Measurements from ENCODE around the gene DNASE1.

Gene DNASE1

DNA sequence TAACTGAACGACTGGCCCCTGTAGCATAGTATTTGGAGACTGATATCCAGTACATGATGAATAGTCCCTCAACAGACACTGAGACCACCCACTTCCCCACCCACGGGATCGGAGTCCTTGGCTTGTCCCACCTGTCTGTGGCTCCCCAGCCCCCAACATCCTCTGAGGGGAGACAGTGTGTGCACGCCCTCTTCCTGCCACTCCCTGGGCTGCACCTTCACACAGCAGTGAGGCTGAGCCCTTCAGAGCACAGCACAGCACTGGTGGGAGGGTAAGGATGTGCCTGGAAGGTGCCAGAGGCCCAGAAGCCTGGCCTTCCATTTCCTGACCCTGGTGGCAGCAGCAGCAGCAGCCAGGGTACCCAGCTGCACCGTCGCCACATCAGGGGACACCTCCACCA is 11.0 kb downstream of the DNASE1 start:
- DNase-seq: no peak

DNA sequence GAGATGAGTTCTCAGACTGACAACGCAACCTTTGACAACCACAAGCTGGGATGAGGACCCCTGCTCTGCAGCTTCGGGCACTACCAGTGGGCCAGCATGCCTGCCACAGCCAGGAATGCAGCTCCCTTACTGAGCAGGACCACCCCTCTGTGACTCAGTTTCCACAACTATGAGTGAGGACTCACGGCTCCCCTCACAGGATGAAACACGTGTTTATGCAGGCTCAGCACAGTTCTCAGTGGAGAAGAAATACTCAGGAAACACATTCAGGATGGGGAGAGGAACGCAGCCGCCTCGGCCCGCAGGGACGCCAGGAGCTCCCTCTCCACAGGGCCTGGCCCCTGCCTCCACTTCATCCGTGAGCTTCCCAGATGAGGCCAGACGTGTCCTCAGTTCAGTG is 14.1 kb downstream of the DNASE1 start:
- no peak for DNase-seq

DNA sequence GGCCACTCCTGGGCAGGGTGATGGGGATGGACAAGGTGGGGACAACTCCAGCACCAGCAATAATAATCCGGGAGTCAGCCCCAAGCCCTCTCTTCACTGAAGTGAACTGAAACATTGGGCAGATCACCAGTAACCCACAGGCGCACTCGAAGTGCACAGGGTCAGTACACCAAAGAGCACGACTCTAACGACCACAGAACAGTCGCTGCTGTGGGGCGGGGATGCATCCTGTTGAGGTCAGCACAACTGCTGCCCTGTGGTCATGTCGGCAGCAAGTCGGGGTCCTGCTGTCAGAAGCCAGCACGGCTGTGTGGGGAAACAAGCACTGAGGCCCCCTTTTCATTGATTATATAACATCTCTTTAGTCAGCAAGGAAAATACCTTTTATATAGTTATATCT is 14.6 kb downstream of the DNASE1 start:
- no peak for DNase-seq

DNA sequence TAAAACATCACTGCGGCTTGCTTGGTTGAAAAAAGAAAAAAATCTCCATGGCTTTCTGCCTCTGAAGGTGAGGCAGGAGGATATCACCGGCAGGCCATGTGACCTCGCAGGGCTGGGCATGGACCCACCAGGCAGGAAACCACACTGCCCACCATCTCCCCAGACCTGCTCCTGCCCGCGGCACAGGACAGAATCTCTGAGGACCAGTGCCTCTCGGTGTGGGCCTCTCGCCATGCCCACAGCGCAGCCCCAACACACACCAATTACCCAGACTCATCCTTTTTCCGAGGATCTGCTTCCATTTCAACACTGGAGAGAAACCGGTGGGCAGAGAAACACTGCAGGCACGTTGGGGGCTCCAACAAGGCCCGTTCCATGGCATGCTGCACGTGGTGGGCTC is 16.2 kb downstream of the DNASE1 start:
- no peak for DNase-seq

DNA sequence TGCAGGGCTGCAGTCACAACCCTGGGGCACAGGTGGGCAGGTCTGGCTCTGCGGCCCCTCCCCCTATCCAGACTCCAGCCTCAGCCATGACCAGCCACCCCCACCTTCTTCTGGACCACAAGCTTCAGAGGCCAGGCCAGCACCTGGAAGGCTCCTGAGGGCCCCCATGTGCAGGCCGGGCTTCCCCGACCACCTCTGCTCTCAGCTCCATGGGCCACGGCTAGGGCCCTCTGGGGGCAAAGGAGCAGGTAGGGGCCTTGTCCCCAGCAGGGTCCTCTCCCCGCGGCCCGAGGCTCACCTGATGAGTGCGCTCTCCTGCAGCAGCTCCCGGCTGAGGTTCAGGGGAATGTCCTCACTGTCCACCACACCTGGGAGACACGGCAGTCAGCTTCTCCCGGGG is 16.9 kb downstream of the DNASE1 start:
- no peak for DNase-seq

DNA sequence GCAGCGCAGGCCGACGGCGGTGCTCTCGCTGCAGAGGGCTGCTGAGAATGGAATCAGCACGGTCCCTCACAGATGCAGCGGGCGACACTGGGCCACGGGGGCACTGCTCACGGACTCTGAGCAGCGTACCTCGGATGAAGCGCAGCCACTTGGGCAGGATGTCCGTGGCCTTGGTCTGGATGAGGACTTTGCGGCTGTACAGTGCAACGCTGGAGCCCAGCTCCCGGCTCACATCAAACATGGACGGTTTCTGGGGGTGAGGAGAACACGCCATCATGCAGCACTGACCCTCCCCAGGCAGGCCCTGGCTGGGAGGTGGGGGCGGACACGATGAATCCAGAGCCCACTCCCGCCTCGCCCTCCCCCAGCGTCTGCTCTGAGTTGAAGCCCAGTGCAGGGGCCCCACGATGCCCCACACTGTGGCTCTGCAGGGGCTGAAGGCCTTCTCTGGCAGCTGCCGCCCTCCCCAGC is 18.1 kb downstream of the DNASE1 start:
- DNase-seq: no peak

DNA sequence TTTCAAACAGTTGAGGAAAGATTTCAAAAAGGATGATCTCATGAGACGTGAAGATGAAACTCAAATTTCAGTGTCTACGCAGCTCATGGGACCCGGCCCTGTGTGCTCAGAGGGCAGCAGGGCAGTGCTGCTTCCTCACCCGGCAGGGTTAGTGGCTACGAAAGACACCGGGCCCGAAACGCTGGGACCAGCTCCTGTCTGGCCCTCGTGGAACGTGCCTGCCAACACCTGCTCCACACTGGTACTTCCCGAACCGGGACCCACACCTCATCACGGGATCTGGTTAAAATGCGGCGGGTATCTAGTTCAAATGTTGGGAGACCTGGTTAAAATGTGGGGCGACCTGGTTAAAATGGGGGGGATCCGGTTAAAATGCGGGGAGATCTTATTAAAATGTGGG is 18.7 kb downstream of the DNASE1 start:
- no peak for DNase-seq

DNA sequence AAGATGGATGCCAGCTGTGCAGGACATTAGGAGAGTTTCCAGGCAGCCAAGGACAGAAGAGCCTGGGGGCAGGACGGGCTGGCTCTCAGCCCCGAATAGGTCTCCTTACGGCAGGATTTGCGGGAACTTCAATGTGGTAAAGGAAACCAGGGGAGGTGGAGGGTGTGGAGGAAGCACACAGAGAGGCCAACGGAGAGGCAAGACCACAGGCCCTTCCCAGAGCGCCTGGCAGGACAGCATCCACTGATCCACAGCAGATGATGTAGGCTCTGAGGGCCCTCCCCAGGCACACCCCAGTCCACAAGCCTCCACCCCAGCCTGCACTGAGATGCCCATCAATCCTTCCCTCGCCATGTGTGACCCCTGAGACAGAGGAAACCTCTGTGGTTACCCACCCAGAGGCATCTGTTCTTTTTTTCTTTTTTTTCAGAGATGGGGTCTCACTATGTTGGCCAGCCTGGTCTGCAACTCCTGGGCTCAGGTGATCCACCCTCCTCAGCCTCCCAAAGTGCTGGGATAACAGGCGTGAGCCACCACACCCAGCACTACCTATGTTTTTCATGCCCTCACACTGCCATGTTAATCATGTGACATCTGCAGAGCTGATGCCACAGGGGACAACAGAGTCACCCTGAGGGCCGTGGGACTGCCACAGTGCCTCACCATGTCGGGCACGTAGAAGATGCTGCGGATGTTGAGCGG is 19.3 kb downstream of the DNASE1 start:
- DNase-seq: no peak

DNA sequence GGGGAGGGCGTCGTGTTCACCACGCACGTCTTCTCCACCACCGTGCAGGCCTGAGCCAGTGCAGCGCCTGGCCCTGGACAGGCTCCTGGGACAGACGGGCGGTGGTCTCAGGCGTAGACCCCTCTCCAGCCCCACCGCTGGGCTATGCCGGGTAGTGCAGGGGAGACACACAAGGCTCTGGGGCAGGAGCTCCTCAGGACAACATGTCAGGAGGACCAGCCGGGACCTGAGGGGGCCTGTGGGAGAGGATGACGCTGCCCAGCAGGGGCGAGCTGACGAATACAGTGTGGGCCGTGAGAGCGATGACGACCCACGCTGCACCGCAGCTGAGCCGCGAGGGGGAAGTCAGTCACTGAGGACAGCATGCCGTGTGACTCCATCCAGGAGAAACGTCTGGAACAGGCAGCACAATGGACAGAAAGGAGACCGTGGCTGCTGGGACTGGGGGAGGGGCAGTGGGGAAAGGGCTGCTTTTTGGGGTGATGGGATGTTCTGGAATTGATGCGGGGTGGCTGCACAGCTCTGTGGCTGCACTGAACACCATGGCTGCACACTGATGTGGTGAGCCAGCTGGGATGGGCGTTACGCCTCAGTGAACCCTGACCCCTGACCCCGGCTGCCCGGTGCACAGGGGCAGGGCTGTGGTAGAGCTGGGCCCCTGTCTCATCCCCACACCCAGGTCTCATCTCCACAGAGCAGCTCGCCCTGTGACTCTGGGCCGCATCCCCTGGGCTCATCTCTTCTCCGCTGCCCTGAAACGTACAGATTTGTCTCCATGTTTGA is 20.2 kb downstream of the DNASE1 start:
- no peak for DNase-seq

DNA sequence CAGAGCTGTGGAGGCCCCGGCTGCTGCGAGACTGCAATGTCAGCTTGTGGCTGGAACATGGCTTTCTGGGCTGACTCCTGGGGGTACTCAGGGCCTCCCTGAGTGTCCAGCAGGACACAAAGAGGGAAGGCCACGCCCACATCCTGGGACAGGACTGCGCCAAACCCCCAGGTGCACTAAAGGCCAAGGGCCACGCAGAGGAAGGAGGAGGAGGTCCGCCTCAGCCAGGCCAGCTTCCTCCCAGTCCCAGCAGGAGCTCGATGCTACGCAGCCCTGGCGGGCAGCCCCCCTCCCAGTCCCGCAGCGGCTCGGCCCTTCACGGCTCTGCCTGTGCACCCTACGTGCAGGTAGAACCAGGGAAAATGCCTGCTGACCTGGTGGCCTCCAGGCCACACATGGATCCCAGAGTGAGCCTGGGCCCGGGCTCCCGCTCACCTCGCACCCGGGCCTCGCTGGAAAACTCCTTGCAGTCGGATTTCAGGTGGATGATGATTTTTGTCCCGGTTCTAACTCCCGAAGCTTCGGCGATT is 21.2 kb downstream of the DNASE1 start:
- DNase-seq: no peak

DNA sequence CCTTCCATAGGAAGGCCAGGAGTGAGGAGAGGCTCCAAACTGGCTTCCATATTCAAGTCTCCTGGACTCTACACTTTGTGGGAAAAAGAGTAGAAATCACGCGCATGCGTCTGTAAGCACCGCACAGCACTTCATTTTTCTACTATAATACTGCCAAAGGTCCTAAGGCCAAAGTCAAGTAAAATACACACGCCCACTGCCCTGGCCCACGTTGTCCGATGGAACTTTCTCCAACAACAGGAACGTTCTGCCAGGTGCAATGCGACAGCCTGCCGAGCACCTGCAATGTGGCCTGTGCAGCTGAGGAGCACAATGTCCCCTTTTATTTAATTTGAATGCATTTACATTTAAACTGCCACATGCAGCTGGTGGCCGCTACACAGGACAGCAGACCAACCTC is 23.5 kb downstream of the DNASE1 start:
- DNase-seq: no peak

DNA sequence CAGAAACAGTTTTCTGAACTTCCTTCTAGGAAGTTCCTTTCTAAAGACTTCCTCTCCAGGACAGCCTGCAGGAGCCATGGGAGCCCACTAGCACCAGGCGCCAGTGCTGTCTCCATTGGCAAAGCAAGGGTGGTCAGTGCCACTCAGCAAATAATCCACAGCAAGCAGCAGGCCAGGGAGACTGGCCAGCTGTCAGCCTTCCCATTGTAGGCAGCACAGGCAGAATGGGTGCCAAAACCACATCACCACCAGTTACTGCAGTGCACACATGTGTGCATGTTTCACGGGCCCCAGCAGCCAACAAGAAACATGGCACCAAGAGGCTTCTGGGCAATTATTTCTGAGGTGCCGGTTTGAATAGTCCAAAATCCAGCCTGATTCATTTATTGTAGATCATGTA is 26.7 kb downstream of the DNASE1 start:
- DNase-seq: no peak

DNA sequence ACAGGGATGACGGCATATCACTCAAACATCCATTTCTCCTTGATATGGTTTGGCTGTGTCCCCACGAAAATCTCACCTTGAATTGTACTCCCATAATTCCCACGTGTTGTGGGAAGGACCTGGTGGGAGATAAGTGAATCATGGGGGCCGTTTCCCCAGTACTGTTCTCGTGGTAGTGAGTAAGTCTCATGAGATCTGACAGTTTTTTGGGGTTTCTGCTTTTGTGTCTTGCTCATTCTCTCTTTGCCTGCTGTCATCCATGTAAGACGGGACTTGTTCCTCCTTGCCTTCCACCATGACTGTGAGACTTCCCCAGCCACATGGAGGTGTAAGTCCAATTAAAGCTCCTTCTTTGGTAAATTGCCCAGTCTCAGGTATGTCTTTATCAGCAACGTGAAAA is 32.5 kb downstream of the DNASE1 start:
- DNase-seq: no peak

DNA sequence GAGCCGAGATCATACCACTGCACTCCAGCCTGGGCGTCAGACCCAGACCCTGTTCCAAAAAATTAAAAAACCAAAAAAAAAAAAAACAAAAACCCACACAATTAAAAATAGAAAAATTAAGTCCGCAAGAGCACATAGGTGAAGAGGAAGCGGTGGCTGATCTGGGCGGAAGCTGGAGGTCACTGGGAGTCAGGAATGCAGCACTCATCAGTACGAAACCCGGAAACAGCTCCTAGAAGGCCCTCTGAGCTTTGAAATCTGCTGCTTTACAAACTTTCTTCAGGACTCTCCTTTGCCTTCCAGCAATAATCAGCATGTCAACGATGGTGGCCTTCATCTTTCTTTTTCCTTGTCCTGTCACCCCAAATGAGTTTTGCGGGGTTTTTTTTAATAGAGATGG is 33.3 kb downstream of the DNASE1 start:
- no peak for DNase-seq

DNA sequence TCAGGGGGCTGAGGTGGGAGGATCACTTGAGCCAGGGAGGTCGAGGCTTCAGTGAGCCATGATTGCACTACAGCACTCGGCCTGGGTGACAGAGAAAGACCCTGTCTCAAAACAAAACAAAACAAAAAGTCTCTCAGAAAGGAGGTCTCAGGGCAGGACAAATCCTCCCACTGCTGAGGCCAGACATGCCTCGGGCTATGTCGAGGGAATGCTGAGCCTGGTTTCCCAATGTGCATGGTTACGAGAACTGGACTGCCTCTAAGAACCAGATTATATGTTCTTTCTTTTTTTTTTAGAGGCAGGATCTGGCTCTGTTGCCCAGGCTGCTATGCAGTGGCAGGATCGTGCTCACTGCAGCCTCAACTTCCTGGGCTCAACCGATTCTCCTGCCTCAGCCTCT is 35.2 kb downstream of the DNASE1 start:
- no peak for DNase-seq

DNA sequence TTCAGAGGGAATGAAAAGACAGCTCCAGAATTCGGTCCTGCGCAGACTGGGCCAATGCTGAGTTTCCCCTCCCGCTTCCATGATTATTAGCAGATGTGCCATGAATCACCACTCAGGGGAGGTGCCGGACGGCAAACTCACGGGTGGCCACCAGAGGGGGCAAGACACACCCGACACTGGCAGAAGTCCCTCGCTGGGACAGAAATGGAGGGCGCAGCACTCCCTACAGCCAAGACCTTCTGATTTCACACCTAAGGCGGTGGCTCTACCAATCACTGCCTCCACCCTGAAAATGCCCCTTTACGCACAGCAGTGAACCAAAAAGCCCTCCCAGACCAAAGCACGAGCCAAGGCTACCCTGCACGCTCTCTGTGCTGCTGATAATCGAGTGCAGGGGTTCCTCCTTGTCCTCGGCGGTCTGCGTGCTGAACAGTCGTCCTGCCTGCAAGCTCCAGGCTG is 36.0 kb downstream of the DNASE1 start:
- DNase-seq: peak; percentile 95

DNA sequence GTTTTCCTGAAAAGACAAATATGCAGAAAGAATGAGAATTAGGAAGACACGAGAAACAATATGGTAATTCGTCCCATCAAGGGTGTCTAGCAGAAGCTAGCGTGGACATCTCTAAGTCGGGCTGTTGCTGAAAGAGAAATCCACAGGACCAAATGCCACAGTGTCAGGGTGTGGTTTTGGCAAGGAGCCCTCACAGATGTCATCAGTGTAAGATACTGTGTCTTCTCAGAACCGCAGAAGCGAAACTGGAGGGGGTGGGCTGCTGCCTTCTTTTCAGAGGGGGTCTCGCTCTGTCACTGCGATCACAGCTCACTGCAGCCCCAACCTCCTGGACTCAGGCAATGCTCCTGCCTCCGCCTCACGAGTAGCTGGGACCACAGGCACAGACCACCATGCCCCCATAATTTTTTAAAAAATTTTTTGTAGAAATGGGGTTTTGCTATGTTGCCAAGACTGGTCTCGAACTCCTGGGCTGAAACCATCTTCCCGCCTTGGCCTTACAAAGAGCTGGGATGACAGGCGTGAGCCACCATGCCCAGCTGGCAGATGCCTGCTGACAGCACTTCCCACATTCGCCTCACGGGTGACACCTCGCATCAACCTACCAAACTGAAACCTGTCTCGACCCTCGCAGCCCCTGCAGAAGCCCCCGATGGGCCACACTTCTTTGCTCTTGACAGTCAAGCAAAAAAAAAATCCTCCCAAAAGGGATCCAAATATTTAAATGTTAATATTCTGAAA is 36.7 kb downstream of the DNASE1 start:
- DNase-seq: peak; percentile 50

DNA sequence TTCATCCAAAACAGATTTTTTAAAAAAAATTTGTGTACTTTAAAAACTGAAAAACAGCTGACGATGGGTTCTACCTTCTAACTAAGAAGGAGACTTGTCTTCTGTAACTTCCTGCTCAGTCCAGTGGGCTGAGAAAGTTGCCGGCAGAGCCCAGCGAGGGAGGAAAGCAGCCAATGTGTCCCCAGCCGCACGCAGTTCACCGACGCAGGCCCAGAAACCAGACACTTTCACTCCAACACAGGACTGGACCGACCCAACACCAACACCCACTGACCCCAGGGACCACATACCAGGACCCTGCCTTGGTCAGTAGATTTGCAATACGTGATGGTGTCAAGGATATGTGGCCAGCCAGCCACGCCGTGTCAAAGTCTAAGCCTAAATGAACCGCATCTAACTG is 37.3 kb downstream of the DNASE1 start:
- no peak for DNase-seq

DNA sequence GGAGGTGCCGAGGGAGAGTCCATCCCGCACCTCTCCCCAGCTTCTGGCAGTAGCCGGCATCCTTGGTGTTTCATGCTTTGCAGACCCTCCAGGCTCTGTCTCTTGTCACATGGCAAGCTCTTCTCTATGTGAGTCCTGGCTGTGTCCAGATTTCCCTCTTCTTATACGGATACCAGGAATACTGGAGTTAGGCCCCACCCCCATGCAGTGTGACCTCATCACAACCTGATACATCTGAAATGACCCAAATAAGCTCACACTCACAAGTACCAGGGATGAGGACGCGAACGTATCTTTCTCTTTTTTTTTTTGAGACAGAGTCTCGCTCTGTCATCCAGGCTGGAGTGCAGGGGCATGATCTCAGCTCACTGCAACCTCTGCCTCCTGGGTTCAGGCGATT is 39.6 kb downstream of the DNASE1 start:
- DNase-seq: no peak

DNA sequence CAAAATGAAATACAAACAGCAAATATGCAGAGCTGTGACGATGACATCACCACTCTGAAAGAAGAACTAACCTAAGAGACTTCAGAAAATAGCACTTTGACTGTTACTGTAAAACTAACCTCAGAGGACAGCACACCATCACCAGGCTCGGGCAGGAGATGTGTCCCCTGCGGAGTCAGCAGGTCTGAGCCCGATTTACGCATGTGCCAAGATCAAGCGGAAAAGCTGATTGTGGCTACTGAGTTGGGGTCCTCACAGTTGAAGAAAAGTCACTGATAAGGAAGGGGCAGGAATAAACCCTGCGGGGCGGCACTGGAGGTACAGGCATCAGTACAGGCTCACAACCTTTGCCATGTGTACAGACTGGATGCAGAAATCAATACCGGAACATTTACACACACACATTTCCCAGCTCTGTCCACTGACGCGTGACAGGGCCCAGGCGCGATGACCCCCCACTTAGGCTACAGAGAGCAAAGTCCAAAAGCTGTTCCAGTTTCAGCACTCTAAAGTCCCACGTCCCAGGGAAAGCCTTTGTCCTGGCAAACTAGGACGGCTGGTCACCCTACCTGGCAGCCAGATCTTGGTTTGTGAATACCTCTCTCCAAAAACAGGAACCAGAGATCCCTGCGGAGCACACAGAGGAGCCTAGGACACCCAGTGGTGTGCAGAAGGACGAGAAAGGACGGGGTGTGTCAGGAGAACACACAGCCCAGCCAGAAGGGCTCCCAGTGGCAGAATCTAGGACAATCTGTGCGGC is 41.3 kb downstream of the DNASE1 start:
- no peak for DNase-seq

DNA sequence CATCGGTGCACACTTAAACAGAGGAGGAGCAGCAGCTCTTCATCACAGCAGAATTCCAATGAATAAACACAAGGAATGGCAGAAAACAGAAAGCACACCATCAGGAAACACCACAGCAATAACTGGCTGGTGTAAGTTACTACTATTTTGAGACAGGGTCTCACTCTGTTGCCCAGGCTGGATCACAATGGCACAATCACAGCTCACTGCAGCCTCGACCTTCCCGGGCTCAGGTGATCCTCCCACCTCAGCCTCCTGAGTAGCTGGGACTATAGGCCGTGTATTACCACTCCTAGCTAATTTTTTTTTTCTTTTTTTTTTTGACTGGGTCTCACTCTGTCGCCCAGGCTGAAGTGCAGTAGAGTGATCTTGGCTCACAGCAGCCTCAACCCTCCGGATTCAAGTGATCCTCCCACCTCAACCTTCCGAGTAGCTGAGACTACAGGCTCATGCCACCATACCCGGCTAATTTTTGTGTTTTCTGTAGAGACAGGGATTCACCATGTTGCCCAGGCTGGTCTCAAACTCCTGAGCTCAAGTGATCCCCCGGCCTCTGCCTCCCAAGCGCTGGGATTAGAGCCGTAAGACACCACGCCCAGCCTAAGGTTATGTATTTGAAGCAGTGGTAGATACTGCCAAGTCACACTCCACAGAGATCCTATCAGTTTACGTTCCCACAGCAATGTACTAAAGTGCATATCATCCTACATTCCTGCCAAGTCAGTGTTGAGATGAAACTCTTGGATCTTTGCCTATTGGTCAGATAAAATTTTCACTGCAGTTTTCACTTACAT is 42.1 kb downstream of the DNASE1 start:
- peak; percentile 84 for DNase-seq

DNA sequence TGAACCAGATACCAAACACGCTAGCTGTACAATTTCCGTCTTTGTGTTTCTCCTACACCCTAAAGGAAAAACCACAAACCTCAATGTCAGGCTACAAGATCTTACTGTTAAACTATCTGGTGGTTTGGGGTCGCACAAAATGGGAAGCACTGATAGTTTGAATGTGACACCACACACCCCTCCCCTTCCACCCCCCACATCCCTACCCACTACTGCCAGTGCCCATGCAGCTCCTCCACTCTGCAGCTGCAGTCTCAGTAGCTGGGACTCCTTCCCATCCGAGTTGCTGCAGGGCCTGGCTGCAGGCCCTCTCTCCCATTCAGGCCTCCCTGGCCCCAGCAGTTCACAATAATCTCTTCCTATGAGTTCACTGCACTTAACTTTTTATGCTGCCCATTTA is 44.5 kb downstream of the DNASE1 start:
- DNase-seq: no peak
